ENCODE data around the gene ARL4C.

The ARL4C gene

DNA sequence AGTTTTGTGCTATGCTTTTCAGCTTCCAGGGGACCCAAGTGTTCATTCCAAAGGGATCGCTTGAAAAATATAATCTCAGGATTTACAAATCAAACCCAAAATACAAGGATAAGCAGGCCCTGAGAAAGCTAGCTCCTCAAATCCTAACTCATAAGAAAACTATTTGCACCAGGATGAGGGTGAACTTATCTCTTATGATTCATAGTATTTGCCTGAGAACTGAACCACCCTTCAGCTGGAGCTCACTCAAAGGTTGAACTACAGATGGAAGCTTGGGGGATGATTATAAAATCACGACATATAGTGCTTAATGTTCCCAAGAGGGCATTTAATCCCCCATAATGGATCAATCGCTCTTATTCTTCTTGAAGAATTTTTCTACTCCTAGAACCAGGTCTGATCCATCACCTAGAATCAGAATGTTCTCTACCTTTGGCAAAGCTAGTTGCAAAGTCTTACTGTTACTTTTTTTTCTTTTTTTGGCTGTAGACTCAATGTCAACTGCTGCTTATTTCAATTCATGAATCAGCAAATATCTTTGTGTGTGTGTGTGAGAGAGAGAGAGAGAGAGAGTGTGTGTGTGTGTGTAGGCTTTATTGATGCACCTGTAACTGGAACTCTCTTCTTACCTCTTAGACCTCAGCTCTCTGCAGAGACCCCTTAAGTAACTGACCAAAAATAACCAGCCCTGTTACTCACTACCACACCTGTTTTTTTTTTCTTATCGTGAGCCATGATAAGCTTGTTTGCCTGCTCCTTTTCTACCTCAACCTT lies 44.8 kb downstream of the ARL4C start:
- TF ChIP-seq Cebpa-rat (IDR thresholded peaks at IDR 0.05) = no peak
- H3K4me3 ChIP-seq = no peak overlapping the region
- no peaks in the 10 kb centered on the region for H3K27me3 ChIP-seq
- 0 out of 2 replicates have a peak, but pooled peaks cover 5% of the 10 kb centered on the region for H3K9me3 ChIP-seq
- H3K4me1 ChIP-seq = peaks cover 32% of the 10 kb centered on the region
- H3K36me3 ChIP-seq = no peaks in the 10 kb centered on the region
- no peak overlapping the region for H3K4me2 ChIP-seq
- no peaks in the 10 kb centered on the region for H4K20me1 ChIP-seq
- H3K9ac ChIP-seq = no peak overlapping the region
- no peak overlapping the region for H3K27ac ChIP-seq

DNA sequence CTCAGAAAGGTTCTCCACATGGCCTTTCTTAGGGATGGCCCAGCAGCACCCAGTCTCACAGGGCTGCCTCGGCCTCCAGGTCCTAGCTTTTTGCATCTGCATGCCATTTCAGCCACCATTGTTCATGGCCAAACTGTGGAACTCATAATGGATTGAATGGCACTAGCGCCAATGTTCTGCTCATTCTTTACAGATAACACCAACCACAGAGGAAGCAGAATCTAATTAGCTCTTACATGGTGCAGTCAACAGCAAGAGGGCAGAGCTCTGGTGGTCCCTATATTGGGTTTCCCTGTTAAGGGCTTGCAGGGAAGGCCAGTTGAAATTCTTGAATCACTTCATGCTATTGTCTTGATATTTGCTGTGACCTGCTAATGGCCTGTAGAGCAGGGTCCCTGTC lies 45.6 kb downstream of the ARL4C start:
- Histone ChIP-seq H3K4me3 (no peak overlapping the region), H3K36me3 (no peaks in the 10 kb centered on the region), H3K4me1 (peaks cover 40% of the 10 kb centered on the region), H3K9me3 (0 out of 2 replicates have a peak, but pooled peaks cover 5% of the 10 kb centered on the region), H3K27me3 (no peaks in the 10 kb centered on the region), H4K20me1 (no peaks in the 10 kb centered on the region), H3K27ac (no peak overlapping the region), H3K4me2 (no peak overlapping the region), H3K9ac (no peak overlapping the region)
- no peak for TF ChIP-seq Cebpa-rat (IDR thresholded peaks at IDR 0.05)

DNA sequence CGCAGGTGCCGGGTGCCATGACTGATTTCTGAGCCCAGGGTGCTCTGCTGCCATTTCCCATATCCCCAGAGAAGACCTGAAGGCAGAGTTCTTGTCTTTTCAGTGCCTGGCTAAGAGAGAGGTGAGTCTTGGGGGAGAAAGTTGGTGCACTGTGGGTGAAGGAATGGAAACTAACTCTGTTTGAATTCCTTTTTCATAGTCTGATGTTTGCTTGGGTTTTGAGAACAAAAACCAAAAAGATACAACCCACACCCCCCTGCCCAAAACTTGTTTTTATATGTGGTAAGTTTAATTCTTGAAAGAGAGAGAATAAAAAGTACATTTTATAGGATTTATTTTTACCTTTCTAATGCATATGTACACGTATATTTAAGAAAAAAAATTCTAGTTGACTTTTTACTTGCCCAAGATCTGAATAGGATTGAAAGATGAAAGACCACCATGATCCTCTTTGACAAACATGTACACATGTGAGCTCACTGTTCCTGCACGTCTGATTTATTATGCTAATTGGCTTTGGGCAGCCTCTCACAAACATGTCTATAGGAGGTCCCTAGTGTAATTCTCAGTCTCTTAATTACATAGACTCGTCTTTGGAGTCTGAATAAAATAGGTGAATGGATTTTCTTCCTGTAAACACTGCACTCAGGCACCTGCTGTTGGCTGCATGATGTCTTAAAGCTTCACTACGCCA lies 46.3 kb downstream of the ARL4C start:
- Histone ChIP-seq H3K36me3 (no peaks in the 10 kb centered on the region), H3K9ac (no peak overlapping the region), H3K4me2 (no peak overlapping the region), H3K9me3 (0 out of 2 replicates have a peak, but pooled peaks cover 5% of the 10 kb centered on the region), H3K4me3 (no peak overlapping the region), H3K27ac (no peak overlapping the region), H3K4me1 (peaks cover 46% of the 10 kb centered on the region), H4K20me1 (no peaks in the 10 kb centered on the region), H3K27me3 (no peaks in the 10 kb centered on the region)
- no peak for TF ChIP-seq Cebpa-rat (IDR thresholded peaks at IDR 0.05)

DNA sequence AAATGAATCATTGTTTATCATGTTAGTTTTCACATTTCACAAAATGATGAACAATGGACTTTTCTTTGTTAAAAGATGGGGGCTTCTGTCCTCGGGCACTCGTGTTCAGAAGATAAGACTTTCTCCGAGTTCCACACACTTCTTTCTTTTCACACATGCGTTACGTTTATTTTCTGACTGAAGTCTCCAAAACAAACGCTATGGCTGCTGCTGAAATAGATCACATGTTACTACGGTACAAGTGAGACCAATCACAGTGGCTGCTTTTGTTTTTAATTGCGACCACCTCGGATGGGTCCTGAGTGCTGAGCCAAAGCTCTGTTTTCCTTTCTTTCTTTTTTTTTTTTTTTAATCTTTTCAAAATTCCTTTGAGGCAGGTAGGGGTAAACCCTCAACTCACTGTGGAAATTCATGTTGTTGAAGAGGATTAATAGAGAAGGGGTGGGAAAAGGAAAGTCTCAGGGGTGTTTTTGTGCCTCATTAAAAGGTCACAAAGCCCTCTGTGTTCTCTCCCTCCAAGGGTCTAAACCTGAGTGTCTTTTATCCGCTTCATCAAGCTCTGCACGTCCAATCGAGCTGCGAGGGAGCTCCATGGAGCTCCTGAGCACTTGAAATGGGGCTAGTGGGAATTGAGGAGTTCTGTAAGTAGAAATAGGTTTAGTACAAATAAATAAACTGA lies 48.2 kb downstream of the ARL4C start:
- H4K20me1 ChIP-seq = no peaks in the 10 kb centered on the region
- H3K27ac ChIP-seq = no peak overlapping the region
- H3K4me2 ChIP-seq = peak overlapping the region; percentile 72
- peaks cover 66% of the 10 kb centered on the region for H3K4me1 ChIP-seq
- no peak for TF ChIP-seq Cebpa-rat (IDR thresholded peaks at IDR 0.05)
- H3K4me3 ChIP-seq = no peak overlapping the region
- no peaks in the 10 kb centered on the region for H3K36me3 ChIP-seq
- H3K9me3 ChIP-seq = 0 out of 2 replicates have a peak, but pooled peaks cover under 1% of the 10 kb centered on the region
- H3K27me3 ChIP-seq = no peaks in the 10 kb centered on the region
- peak overlapping the region; percentile 9; the same call in 1 of the 2 replicates for H3K9ac ChIP-seq

DNA sequence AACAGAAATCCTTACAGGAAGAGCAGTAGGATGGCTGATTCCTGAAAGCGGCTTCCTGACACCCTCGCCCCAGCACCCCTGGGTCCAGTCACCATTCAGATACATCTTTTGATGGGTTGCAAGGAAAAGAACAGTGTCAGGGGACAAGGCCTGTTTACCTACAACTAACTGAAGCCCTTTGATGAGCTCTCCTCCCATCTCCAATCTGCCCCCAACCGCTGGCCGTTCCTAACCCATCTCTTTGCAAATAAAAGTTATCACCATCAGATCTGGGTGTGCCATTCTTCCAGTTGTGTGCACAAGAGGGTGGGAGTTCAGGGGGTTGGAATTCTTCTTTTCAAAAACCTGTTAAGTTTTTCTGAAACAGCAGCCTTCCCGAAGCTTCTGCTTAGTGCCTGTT lies 48.9 kb downstream of the ARL4C start:
- H3K4me1 ChIP-seq = peaks cover 67% of the 10 kb centered on the region
- no peaks in the 10 kb centered on the region for H4K20me1 ChIP-seq
- H3K9ac ChIP-seq = no peak overlapping the region
- H3K4me3 ChIP-seq = no peak overlapping the region
- H3K36me3 ChIP-seq = no peaks in the 10 kb centered on the region
- H3K9me3 ChIP-seq = no peaks in the 10 kb centered on the region
- no peaks in the 10 kb centered on the region for H3K27me3 ChIP-seq
- TF ChIP-seq Cebpa-rat (IDR thresholded peaks at IDR 0.05) = no peak
- no peak overlapping the region for H3K27ac ChIP-seq
- peak overlapping the region; percentile 76 for H3K4me2 ChIP-seq

DNA sequence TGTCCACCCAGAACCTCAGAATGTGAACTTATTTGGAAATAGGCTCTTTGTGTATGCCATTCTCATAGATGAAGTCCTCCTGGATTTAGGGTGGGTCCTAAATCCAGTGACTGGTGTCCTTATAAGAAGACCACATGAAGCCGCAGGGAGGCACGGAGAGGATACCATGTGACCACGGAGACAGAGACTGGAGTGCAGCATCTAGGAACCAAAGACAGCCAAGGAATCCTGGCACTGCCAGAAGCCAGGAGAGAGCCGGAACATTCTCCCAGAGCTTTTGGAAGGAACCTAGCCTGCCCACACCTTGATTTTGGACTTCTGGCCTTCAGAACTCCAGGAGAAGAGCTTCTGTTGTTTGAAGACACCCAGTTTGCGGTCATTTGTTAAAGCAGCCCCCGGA lies 49.7 kb downstream of the ARL4C start:
- Histone ChIP-seq H4K20me1 (no peaks in the 10 kb centered on the region), H3K4me3 (no peak overlapping the region), H3K27ac (peak overlapping the region; percentile 76; the same call in 1 of the 2 replicates), H3K36me3 (no peaks in the 10 kb centered on the region), H3K9ac (no peak overlapping the region), H3K4me2 (peak overlapping the region; percentile 76), H3K4me1 (peaks cover 75% of the 10 kb centered on the region), H3K9me3 (no peaks in the 10 kb centered on the region), H3K27me3 (no peaks in the 10 kb centered on the region)
- TF ChIP-seq Cebpa-rat (IDR thresholded peaks at IDR 0.05) = no peak

DNA sequence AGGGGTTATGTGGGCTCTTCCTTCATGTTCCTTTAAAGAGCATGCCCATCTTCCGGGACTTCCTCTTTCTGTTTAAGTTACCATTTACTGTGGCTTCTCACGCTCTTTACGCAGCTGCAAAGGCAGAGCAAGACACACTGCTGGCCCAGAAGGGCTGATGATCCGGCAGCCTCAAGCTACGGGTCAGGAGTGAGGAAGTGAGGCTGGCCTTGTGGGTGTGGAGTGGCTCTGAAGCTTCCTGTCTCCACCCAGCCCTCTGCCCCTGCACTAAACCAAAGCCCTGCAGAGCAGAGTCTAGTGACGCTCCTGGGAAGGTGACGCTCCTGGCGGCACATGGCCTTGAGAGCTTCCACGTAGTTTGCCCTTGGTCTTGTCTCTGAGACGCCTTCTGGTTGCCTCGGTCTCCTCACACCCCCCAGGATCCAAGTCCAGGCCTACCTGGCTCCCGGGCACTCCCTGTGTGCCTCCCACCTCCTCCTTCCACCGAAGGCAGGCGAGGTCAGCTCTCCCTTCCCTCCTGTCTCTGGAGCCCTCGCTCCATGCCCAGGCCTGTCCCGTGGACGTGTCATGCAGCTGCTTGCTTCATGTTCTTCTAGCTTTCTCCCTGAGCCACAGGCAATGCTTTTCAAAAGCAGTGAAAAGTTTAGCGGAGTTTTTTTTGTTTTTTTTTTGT lies 50.3 kb downstream of the ARL4C start:
- Histone ChIP-seq H3K9me3 (no peaks in the 10 kb centered on the region), H3K36me3 (no peaks in the 10 kb centered on the region), H3K27ac (peak overlapping the region; percentile 76), H4K20me1 (no peaks in the 10 kb centered on the region), H3K27me3 (no peaks in the 10 kb centered on the region), H3K4me2 (peak overlapping the region; percentile 76), H3K9ac (peak overlapping the region; percentile 30), H3K4me1 (peaks cover 77% of the 10 kb centered on the region), H3K4me3 (no peak overlapping the region)
- no peak for TF ChIP-seq Cebpa-rat (IDR thresholded peaks at IDR 0.05)

DNA sequence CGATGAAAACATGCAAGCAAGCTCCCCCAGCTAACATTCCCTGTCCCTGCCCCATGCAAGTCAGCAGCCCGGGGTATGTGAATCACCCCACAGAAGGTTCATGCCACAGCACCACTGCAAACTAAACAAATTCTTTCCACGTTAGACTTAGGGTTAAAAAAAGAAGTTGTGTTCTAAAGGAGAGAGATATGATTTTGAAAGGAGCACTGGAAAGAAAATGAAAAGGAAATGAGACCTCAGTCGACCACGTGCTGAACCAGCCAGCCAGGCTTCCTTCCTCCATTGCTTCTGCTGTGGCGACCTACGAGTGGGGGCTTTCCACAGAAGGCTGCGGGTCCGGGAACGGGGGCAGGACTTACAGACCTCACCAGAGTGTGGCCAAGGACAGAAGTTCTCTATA lies 52.0 kb downstream of the ARL4C start:
- no peak for TF ChIP-seq Cebpa-rat (IDR thresholded peaks at IDR 0.05)
- peak overlapping the region; percentile 8; the same call in 1 of the 2 replicates for H3K4me3 ChIP-seq
- H3K27ac ChIP-seq = peak overlapping the region; percentile 76
- peak overlapping the region; percentile 67 for H3K9ac ChIP-seq
- no peaks in the 10 kb centered on the region for H3K27me3 ChIP-seq
- no peaks in the 10 kb centered on the region for H4K20me1 ChIP-seq
- no peaks in the 10 kb centered on the region for H3K36me3 ChIP-seq
- H3K4me1 ChIP-seq = peaks cover 90% of the 10 kb centered on the region
- H3K4me2 ChIP-seq = peak overlapping the region; percentile 76
- no peaks in the 10 kb centered on the region for H3K9me3 ChIP-seq

DNA sequence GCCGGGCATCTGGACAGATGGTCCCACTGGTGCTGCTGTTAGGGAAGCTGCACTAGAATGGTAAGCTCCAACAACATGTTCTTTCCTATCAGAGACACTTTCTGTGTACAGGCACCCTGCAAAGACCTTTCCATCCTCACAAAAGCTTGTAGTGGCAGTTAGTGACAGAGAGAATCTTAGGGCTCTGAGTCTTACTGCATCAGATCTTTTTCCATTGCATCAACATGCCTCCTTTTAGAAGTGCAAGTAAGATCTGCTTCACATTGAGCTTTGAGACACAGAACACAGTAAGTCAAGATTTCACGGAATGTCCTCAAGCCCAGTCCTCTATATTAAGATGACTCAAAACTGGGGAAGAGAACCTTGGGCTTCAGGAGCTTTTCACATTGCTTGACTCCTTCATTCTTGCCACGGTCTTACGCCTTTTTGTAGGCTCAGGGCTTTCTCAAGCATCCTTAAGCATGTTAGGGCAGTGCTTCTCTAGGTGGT lies 52.6 kb downstream of the ARL4C start:
- Histone ChIP-seq H3K9me3 (no peaks in the 10 kb centered on the region), H3K36me3 (no peaks in the 10 kb centered on the region), H4K20me1 (no peaks in the 10 kb centered on the region), H3K4me3 (no peak overlapping the region), H3K4me2 (peak overlapping the region; percentile 76), H3K9ac (peak overlapping the region; percentile 67; the same call in 1 of the 2 replicates), H3K4me1 (peaks cover 91% of the 10 kb centered on the region), H3K27me3 (no peaks in the 10 kb centered on the region), H3K27ac (peak overlapping the region; percentile 76)
- no peak for TF ChIP-seq Cebpa-rat (IDR thresholded peaks at IDR 0.05)

All from BLaER1 (cell line).